ENCODE results near the gene STOML2.

The STOML2 gene

DNA sequence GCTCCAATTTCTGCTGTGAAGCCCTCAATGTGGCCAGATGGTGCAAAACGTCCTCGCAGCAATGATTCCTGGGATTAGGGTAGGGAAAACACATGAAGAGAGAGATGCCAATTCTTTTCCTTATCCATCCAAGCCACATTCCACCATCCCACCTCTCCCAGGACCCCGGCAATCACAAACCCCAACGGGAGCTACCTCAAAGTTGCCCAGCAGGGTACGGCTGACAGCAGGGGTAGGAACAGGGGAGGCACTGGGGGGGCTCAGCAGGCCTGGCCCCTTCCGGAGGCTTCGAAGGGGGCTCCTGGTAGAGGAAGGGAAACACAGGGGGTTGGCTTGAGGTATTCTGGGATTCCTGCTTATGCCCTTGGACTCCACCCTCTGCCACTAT, 3.4 kb upstream of the STOML2 start:
- no peaks in the 10 kb centered on the region for H3K9me3 ChIP-seq (ENCODE audit: insufficient read depth, low read length)
- H2AFZ ChIP-seq (ENCODE audit: low read depth, low read length, severe bottlenecking): no peak overlapping the region
- no peaks in the 10 kb centered on the region for H3K9me2 ChIP-seq (replicated peaks; ENCODE audit: insufficient read depth, low read length)
- no peaks in the 10 kb centered on the region for H3F3A ChIP-seq (ENCODE audit: insufficient read depth)
- no peak overlapping the region for H3K4me3 ChIP-seq (ENCODE audit: insufficient read depth, low read length, poor library complexity, severe bottlenecking)
- H3K79me2 ChIP-seq (ENCODE audit: insufficient read depth, low read length): peaks cover 14% of the 10 kb centered on the region
- H3K36me3 ChIP-seq (ENCODE audit: low read length): no peaks in the 10 kb centered on the region
- H4K20me1 ChIP-seq (ENCODE audit: low read depth, low read length): no peaks in the 10 kb centered on the region
- TF ChIP-seq, protein P1, sequence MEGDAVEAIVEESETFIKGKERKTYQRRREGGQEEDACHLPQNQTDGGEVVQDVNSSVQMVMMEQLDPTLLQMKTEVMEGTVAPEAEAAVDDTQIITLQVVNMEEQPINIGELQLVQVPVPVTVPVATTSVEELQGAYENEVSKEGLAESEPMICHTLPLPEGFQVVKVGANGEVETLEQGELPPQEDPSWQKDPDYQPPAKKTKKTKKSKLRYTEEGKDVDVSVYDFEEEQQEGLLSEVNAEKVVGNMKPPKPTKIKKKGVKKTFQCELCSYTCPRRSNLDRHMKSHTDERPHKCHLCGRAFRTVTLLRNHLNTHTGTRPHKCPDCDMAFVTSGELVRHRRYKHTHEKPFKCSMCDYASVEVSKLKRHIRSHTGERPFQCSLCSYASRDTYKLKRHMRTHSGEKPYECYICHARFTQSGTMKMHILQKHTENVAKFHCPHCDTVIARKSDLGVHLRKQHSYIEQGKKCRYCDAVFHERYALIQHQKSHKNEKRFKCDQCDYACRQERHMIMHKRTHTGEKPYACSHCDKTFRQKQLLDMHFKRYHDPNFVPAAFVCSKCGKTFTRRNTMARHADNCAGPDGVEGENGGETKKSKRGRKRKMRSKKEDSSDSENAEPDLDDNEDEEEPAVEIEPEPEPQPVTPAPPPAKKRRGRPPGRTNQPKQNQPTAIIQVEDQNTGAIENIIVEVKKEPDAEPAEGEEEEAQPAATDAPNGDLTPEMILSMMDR (IDR thresholded peaks at IDR 0.05; ENCODE audit: insufficient read depth, low read length, poor library complexity, severe bottlenecking): no peak
- no peak for TF ChIP-seq EZH2phosphoT487 (conservative IDR thresholded peaks at IDR 0.05; ENCODE audit: low read length)
- H3K9ac ChIP-seq (ENCODE audit: low read length): no peak overlapping the region
- no peak overlapping the region for H3K4me2 ChIP-seq (ENCODE audit: low read depth, low read length, poor library complexity, severe bottlenecking)
- no peak overlapping the region for H3K27ac ChIP-seq (ENCODE audit: low read depth, low read length)
- H3K27me3 ChIP-seq (ENCODE audit: low read length): no peaks in the 10 kb centered on the region

DNA sequence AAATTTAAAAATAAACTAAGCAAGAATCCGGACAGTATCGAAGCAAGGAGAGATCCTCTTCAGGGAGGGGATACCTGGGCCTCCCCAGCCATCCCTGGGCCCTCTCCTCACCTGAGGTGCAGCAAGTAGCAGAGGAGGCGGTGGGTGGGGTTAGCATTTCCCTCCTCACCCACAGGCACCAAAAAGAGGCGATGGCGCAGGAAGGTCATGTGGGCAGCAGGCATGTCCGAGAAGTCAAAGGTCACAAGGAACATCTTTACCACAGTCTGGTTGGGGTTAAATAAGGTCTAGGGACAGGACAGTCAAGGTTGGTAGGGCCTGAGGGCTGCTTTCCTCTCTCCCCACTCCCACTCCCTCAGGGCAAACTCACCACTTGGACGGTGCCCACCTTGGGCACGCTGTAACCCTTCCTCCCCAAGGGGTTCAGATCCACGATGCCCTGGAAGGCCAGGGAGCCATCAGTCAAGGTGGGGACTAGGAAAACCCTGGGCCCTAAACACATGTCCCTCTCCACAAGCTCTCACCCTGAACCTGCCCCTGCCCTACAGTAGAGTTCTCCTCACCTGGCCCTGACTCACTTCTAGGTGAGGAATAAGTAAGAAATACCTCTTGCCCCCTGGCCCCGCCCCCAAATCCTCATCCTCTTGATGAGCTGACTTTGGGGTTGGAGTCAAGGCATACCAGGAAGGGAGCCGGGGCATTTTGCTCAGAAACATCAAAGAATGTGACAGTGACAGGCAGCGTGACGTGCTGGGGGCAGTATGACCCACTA, 2.8 kb upstream of the STOML2 start:
- H3K27ac ChIP-seq (ENCODE audit: low read depth, low read length): no peak overlapping the region
- H2AFZ ChIP-seq (ENCODE audit: low read depth, low read length, severe bottlenecking): no peak overlapping the region
- H3K4me2 ChIP-seq (ENCODE audit: low read depth, low read length, poor library complexity, severe bottlenecking): no peak overlapping the region
- TF ChIP-seq EZH2phosphoT487 (conservative IDR thresholded peaks at IDR 0.05; ENCODE audit: low read length): no peak
- TF ChIP-seq, protein P1 (IDR thresholded peaks at IDR 0.05; ENCODE audit: insufficient read depth, low read length, poor library complexity, severe bottlenecking): no peak
- no peaks in the 10 kb centered on the region for H3K9me2 ChIP-seq (replicated peaks; ENCODE audit: insufficient read depth, low read length)
- H3K79me2 ChIP-seq (ENCODE audit: insufficient read depth, low read length): peaks cover 16% of the 10 kb centered on the region
- H3K27me3 ChIP-seq (ENCODE audit: low read length): no peaks in the 10 kb centered on the region
- no peak overlapping the region for H3K4me3 ChIP-seq (ENCODE audit: insufficient read depth, low read length, poor library complexity, severe bottlenecking)
- H3K9ac ChIP-seq (ENCODE audit: low read length): no peak overlapping the region
- H4K20me1 ChIP-seq (ENCODE audit: low read depth, low read length): no peaks in the 10 kb centered on the region
- no peaks in the 10 kb centered on the region for H3K9me3 ChIP-seq (ENCODE audit: insufficient read depth, low read length)
- no peaks in the 10 kb centered on the region for H3F3A ChIP-seq (ENCODE audit: insufficient read depth)
- no peaks in the 10 kb centered on the region for H3K36me3 ChIP-seq (ENCODE audit: low read length)

GRCh38 chr9:35105126-35105525, 2.2 kb upstream of the STOML2 start:
- H3K9me2 ChIP-seq (replicated peaks; ENCODE audit: insufficient read depth, low read length): no peaks in the 10 kb centered on the region
- H3K27ac ChIP-seq (ENCODE audit: low read depth, low read length): no peak overlapping the region
- no peaks in the 10 kb centered on the region for H4K20me1 ChIP-seq (ENCODE audit: low read depth, low read length)
- no peaks in the 10 kb centered on the region for H3K36me3 ChIP-seq (ENCODE audit: low read length)
- H2AFZ ChIP-seq (ENCODE audit: low read depth, low read length, severe bottlenecking): no peak overlapping the region
- no peaks in the 10 kb centered on the region for H3K9me3 ChIP-seq (ENCODE audit: insufficient read depth, low read length)
- no peak for TF ChIP-seq EZH2phosphoT487 (conservative IDR thresholded peaks at IDR 0.05; ENCODE audit: low read length)
- TF ChIP-seq, protein P1 (IDR thresholded peaks at IDR 0.05; ENCODE audit: insufficient read depth, low read length, poor library complexity, severe bottlenecking): no peak
- no peak overlapping the region for H3K4me3 ChIP-seq (ENCODE audit: insufficient read depth, low read length, poor library complexity, severe bottlenecking)
- no peak overlapping the region for H3K9ac ChIP-seq (ENCODE audit: low read length)
- H3K4me2 ChIP-seq (ENCODE audit: low read depth, low read length, poor library complexity, severe bottlenecking): no peak overlapping the region
- H3F3A ChIP-seq (ENCODE audit: insufficient read depth): no peaks in the 10 kb centered on the region
- peaks cover 16% of the 10 kb centered on the region for H3K79me2 ChIP-seq (ENCODE audit: insufficient read depth, low read length)
- no peaks in the 10 kb centered on the region for H3K27me3 ChIP-seq (ENCODE audit: low read length)
